HG02759 (cell line): Measurements from ENCODE around the gene KCNT2.
"Not testable (repeated sequence)": the region's sequence is repeated elsewhere in the genome, so short reads cannot be mapped to it uniquely, and the experiment has no call there.

Experiments used
- ATAC-seq: cut with Tn5 transposase; IDR thresholded peaks from one replicate; pipeline ENCODE4 v1.9.1; 2021; ENCODE audit warnings: mild to moderate bottlenecking, moderate library complexity; ENCODE audit not compliant: unreplicated experiment

The KCNT2 gene

DNA sequence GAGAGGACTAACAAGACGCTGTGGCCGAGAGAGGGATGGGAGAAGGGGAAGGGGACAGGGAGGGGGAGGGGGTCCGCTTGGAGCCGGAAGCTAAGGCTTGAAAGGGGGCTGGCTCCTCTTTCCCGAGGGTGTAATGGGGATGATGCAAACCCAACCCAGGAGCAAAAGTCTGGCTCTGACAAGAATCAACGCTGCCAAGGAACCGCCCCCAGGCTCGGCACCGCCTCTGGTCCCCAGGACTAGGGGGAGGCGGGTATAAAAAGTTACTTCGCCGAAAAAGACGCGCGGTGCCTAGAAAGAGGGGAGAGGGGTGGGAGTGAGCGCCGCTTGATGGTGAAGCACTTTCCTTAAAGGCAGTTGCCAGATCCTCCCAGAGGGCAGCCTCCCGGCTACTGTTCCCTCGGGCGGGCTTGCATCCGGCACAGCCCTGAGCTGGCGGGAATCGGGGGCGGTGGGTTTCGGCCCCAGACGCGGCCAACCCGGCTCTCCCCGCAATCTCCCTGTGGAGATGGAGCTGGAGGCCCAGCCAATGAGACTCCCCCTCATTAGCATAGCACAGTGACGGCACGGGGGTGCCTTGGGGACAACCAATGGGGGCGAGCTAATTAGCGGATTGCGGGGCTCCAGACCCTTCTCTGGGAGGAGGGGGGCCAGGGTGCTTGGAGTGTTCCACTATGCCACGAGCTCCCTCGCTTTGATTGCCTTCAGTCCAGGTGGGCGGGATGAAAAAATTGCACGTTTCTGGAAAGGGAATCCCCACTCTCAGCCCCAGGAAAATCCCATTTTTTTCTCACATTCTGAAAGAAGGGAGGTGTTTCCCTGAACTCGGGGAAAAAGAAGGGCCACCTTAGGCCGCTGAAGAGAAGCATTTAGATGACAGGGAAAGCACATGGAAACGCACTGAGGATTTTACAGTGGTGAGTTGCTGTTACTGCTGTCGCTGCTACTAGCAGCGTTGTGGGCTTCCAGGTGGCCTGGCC, at the start of gene KCNT2:
Gene KCNT2 (minus strand): TSS at position 51 of the 980 bp plus-strand sequence. CDS start 131 bp downstream, outside the sequence.
- no peak for ATAC-seq

- ATAC-seq, result no peak
Measured at GRCh38 chr1:196655494-196655893, 47.3 kb upstream of the KCNT2 start.

DNA sequence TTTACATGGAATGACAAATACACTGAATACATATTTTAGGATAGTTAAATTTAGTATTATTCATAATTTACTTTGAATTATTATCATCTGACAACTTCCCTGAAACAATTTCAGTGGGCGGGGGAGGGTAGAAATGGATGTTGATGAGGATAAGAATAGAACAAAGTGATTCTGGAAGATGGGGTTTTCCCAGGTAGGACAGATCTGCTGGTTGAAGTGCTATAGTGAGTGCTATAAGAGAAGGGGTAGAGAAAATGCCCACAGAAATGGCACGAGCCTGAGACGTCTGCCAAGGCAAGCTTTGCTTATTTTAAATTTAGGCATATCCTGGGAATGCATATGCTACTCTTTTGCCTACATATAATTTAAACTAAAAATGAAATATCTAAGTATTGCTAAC, 46.8 kb upstream of the KCNT2 start:
- ATAC-seq, result no peak

DNA sequence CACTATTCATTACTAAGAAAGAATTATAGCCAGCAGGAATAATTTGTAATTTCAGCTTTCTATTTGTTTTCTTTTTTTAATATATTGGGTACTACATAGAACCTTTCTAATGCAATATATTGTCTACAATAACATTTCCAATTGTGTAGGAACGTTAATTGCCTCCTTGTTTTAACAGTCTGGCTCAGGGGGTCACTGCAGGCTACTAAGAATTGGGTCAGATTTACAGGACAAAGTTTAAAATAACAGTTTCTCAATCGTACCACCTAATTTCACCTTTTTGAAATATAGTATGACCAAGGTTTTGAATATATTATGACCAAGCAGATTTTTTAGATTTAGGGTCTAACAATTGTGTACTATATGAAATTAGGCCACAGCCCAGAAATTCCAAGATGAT, 46.0 kb upstream of the KCNT2 start:
- ATAC-seq, result no peak

DNA sequence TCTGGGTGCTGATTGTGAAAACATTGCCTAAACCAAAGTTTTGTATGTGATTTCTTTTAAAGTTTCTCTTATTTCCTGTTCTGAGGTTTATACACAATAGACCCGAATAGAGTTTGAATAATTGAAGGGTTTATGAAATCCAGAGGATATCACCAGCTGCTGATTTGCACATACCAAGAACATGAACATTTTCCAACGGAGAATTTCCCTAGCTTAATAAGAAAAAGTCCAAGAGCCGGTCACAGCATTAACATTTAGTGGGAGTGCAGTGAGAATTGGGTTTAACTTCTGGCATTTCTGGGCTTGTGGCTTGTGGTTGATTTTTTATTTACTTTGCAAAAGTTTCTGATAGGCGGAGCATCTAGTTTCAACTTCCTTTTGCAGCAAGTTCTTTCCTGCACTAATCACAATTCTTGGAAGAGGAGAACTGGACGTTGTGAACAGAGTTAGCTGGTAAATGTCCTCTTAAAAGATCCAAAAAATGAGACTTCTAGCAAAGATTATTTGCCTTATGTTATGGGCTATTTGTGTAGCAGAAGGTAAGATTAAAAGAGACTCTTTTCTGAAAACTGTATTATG, 43.5 kb upstream of the KCNT2 start, which contains the start of gene CFH:
Gene CFH (plus strand): TSS at position 407 of the 579 bp plus-strand sequence. CDS start 75 bp downstream, at position 482.
- no peak for ATAC-seq

DNA sequence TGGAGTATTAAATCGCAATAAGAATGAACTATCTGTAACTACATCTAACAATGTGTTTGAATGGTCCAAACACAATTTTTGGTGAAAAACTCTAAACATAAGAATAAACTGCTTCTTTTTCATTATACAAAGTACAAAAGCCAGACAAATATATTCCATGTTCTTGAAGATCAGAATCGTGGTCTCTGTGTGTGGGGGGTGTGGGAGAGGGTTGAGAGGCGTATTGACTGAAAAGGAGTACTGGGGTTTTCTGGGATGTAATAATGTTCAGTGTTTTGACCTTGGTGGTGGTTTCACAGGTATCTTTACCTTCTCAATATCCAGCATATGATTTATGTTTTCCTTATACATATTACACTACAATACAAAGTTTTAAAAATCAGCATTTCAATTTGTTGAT, 42.8 kb upstream of the KCNT2 start:
- ATAC-seq, result no peak

DNA sequence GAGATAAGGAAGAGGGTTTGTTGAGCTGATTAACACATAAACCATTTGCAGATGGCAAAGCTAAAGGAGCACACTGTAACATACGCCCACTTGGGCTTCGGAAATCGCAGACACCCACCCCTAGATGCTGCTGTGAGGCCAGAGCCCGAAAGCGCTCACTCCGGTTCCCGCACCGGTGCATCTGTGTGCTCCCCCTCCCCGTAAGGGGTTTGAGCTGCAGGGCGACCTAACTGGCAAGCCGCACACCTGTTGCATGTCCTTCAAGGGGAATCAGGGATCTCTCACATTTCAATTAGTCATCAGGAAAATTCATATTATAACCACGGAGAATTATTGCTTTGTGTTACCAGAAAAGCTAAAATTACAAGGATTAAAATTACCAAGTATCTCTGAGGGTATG, 42.2 kb upstream of the KCNT2 start:
- no peak for ATAC-seq

DNA sequence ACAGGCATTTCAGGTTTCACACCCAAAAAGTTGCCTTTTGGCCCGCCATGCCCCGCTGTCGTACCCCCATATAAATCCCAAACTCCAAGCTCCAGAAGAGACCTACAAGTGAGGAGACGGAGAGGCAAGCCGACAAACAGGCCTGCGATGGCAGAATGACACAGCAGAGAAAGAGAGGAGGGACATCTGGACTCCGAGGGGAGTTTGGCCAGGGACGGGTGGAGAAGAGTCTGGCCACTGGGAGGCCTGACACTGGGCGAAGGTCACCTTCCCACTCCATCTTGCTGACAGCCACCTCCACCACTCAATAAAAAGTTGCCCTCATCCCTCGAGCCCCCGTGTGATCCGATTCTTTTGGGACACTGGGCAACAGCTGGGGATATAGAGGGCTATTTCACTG, 41.8 kb upstream of the KCNT2 start:
- no peak for ATAC-seq

GRCh38 chr1:196640976-196641375, 32.7 kb upstream of the KCNT2 start:
- ATAC-seq, result no peak

DNA sequence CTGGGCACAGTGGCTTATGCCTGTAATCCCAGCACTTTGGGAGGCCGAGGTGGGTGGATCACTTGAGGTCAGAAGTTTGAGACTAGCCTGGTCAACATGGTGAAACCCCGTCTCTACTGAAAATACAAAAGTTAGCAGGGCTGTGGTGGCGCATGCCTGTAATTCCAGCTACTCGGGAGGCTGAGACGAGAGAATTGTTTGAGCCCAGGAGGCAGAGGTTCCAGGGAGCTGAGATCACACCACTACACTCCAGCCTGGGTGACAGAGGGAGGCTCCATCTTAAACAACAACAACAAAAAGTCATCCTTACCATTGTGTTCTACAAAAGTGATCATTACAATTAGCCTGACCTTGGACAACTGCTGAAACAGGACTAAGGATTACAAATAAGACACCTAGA, 31.1 kb upstream of the KCNT2 start:
- ATAC-seq, result not testable (repeated sequence)

- ATAC-seq, result no peak
Measured at GRCh38 chr1:196638466-196638865, 30.2 kb upstream of the KCNT2 start.

- no peak for ATAC-seq
Measured at GRCh38 chr1:196637606-196638005, 29.4 kb upstream of the KCNT2 start.

- no peak for ATAC-seq
Measured at GRCh38 chr1:196628838-196629237, 20.6 kb upstream of the KCNT2 start.

DNA sequence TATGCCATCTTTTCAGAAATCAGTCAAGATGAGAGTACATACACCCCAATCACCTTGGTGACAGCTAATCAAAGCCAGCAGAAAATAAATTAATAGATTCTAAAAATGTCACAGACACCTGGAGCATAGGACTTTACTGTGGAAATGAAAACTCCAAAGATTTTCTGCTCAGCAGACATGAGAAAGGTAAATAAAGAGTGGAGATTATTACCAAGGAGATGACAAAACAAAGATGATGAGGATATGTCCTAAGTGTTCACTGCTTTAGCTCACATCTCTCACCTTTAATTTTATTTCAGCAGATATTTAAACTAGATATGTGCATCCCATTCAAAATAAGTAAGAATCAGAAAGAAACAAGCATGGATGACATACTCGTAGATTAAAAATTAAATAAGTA, 14.8 kb upstream of the KCNT2 start:
- no peak for ATAC-seq

DNA sequence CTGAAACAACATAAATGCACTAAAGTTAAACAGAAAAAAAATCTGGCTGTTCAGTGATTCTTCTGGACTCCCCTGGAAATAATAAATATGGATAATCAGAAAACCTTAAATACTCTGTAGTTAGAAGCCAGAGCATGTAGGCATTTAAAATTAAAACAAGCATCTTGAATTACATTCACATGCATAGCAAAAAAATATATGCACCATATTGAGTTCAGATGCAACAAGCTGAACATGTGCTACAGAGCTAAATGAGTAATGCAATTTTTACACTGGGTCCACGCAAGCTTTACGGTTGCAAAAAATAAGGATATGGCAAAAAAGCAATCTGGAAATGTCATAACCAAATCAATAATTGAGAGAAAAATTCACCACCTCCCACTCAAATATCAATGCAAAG, 11.5 kb upstream of the KCNT2 start:
- ATAC-seq, result no peak

DNA sequence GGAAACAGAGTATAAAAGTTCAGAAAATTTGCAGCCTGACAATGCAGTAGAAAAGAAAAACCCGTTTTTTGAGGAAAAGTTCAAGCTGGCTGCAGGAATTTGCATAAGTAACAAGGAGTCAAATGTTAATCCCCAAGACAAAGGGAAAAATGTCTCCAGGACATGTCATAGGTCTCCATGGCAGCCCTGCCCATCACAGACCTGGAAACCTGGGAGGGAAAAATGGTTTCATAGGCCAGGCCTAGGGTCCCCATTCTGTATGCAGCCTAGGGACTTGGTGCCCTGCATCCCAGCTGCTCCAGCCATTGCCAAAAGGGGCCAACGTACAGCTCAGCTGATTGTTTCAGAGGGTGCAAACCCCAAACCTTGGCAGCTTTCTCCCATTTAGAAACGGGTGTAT, 3.6 kb upstream of the KCNT2 start:
- ATAC-seq, result no peak

DNA sequence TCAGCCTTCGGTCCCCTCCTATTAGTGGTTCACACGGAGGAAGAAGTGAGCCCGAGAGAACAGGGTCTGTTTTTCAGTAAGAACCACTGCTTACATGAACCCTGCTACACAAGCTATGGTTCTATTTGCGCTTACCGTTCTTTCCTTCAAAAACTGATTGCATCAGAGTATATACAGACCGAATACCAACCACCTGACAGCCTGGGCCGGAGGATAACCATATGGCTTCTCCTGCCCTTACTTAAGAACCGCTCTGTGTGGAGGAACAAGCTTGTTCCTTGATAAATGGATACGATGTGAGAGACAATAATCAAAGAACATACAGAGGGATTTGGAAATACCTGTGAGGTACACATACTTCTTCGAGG, 1.1 kb upstream of the KCNT2 start:
- no peak for ATAC-seq

DNA sequence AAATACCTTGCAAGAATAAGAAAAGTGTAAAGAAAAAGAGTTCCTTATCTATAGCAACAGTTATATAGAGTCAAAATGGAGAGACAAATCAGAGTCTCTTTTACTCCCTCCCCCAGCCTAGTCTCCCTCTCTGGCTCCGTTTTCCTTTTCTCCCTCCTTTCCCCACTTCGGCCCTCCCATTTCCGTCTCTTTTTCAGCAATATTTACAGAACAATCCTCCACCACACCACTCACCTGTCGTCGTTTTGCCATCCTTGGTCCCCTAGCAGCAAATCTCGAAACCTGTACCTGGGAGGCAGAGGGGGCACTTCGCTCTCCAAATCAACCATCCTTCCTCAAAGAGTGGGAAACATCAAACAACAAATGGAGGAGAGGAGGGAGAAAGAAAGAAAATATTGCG, 259 bp downstream of the KCNT2 start:
- no peak for ATAC-seq

- no peak for ATAC-seq
Measured at GRCh38 chr1:196603651-196604050, 4.6 kb downstream of the KCNT2 start.

DNA sequence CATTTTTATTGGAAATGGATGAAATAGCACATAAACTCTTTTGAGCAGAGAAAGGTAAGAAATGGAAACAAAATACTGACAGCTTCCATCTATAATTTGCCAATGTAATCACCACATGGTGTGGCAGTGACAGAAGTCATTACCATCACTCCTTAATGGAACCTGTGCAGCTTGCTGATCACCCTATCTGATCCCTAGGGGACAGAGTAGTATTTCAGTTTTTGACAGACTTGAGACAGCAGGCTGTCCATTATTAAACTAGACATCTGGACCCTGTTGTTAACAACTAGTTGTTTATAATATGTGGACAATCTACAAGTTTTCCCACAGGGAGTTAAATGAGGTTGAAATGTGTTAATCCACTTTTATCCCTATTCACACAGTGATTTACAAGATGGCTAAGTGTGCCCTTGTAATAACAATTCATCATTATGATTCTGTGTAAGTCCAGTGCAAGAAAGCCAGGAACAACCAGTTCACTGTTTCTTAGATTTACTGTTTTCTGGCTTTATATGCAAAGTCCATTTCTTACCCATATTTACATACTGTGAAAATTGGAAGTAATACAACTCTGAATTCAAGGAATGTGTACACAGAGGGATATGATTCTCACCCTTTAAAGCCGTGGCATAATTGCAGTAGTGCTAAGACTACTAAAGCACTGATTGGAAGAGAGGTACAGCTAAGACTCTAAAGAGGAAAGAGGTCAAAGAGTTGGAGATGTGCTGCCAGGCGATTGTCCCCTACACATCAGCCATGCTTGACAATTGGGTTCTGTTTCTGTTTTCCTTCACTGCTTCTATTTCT, 9.1 kb downstream of the KCNT2 start:
- ATAC-seq, result no peak

DNA sequence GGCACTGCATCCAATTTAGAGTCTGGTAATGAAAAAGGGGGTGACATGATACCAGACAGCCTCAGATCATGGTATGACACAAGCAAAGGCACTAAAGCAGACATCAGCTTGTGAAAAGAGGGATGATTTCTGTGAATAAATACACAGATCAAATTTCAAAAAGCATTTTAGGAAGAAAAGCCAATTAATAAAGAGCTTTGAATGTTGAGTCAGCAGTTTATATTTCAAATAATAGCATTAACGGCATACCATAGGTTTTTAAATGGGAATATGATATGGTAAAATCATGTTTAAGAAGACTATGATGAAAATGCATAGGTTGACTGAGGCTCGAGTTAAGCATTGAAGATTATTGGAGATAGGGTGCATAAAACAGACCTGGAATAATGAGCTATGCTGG, 13.5 kb downstream of the KCNT2 start:
- no peak for ATAC-seq
